ENCODE measurements around the gene TRIB2.

Gene TRIB2

DNA sequence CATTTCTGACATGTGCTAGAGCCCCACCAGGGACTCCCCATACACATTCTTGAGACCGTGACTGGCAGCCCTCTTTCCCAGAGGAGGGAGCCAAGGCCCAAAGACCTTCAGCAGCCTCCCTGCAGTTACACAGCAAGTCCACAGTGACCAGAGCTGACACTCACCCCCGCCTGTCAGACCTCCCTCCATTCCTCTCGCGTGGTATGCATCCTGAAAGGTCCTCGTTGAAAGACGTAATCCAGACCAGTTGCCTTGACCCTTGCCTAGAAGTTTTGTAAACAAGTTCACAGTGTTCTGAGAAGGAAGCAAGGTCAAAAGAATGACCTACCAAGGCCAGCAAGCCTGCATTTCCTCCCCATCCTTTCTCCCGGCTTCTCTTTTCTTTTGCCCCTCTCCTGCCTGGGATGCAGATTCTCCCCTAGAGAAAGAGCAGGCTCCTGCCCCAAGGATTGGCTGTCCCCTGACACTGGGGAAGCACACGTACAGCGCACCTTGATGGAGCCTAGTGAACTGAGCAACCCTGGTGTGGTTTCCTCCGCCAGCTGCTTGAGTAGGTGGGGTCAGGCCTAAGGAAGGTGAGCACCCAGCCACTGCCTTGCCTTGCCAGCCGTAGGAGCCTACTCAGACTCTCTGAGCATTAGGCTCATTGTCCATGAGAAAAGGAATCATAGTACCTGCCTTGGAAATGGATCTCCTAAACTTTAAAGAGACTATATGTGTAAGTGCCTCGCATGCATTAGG, 18.3 kb downstream of the TRIB2 start:
- DNase-seq = no peak
- intact Hi-C loops (cut with DNase I) = no loop called here

DNA sequence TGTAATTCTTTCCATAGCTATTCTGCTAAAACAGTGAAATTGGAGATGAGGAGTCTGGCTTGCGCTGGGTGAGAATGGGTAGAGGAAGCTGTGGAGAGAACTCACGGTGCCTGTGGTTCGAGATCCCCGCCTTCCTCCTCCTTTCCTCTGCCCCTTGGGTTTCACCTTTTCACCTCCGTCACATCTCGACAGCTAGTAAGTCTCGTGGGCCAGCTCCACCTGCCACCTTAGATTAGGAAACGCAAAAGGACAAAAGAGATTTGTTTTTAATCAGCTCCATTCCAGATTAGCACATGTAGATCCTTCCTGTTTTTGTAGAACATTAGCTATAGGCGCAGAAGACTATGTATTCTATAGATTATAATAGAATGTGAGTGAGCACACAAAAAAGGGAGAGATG, 20.6 kb downstream of the TRIB2 start:
- DNase-seq = no peak
- intact Hi-C loops (cut with DNase I) = no loop called here

DNA sequence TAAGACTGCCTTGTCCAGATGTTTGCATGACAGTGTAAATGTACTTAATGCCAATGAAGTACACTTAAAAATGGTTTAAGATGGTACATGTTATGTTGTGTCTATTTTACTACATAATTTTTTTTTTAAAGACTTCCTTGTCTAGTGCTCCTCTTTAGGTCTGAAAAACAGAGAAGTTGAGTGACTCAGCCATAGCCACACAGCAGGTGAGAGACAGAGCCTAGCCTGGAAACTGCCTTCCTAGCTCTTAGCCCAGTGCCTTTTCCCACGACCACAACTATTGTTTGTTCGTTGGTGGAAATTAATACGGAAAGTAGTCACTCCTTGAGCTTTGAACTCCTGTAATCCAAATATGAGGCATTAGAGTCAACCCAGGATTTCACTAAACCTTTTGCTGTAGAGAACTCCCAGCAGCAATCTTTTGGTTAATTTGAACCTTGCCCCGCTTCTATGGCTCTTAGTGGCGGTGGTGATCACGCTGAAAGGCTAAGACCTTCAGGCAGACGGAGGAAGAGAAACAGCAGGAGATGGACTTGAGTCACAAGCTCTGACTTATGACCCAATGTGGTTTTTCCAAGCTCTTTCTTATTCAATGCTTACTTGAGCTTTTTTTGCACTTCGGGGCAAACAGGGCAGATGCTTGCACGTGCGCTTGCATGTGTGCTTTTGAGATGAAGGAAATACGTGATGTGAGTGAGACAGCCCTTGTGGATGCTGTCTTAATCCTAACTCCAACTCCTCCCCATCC, 21.2 kb downstream of the TRIB2 start:
- DNase-seq = no peak
- intact Hi-C loops (cut with DNase I) = no loop called here

DNA sequence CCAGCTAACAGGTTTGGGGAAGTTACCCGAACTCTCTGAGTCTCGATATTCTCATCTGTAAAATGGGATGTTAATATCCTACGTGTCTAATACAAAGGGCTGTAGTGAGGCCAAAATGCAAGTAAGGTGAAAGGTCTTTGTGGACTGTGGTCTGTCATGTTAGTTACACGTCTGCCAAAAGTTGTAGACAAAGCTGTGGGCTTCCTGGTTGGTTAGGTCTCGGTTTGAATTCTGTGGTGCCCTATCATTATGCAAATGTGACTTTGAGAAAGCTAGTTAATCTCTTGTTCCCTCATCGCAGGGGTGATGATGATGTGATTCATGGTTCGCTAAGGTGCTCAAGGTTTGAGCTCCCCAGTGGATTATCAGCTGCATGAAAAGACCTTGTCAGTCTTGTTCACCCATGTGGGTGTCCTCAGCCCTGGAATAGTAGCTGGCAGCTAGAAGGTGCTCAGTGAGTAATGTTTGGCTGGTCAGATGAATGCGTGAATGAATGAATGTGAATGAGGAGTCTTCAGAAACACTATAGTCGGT, 23.1 kb downstream of the TRIB2 start:
- intact Hi-C loops (cut with DNase I) = no loop called here
- DNase-seq = no peak

DNA sequence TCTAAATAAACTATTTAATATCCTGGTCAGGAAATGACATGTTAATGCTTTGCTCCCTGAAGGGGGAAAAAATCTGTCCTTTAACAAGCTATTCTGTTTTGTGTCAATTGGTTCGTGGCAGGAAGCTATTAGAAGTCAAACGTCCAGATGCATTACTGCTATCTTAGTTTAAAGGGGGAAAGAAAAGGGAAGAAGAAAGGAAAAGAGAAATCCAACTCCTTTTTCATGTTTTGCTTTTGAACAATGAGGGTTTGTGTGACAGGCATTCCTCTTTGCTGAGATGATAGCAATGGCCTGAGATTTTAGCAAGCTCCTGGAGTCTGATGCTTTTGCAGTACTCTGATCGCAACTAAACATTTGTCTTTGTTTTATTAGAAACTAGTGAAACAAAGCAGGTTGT, 24.6 kb downstream of the TRIB2 start:
- intact Hi-C loops (cut with DNase I) = no loop called here
- no peak for DNase-seq

DNA sequence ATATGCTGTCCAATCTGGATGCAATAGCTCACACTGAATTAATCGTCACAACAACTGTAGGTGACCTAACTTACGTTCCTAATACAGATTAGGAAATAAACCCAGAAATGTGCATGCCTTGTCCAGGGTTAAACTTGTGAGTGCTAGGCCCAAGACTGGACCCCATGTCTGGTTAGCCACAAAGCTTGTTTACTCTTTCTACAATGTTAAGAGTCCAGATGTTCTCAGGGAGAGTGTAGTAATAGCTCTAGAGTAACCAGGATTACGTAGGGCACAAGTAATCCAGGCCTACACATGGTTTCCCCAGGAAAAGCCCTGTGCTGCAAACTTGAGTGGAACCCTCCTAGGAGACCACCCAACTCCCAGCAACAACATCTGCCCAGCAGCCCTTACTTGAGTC, 26.2 kb downstream of the TRIB2 start:
- no peak for DNase-seq
- intact Hi-C loops (cut with DNase I) = no loop called here

DNA sequence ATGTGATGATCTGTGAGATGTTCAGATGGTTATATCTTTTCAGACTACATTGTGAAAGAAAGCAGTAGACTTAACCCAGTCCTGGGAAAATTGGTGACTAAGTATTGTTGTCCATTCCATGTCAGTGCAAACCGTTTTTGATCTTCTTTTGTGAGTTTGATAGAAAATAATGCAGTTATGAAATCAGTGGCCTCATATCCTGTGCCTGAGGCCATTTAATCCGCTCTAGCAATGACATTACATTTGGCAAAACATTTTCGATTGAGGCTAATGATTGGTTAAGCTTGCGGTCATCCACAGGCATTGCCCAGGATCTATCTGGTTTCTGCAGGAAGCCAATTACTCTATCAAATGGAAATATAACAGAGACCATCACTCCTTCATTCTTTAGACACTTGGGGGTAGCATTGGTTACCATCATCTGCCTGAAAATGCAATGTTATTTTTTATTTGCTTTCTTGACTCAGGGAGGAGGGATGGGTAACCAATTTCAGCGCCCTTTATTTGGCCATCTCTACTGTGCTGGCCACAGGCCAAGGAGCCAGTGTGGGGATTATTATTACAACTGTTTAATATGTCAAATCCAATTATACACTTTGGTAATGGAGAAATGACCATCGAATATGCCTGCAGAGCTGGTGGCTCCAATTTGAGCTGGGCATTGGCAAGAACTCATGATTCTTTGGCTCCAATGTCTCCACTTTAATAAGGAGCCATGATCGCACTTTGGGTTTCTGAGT, 33.6 kb downstream of the TRIB2 start:
- DNase-seq = no peak

DNA sequence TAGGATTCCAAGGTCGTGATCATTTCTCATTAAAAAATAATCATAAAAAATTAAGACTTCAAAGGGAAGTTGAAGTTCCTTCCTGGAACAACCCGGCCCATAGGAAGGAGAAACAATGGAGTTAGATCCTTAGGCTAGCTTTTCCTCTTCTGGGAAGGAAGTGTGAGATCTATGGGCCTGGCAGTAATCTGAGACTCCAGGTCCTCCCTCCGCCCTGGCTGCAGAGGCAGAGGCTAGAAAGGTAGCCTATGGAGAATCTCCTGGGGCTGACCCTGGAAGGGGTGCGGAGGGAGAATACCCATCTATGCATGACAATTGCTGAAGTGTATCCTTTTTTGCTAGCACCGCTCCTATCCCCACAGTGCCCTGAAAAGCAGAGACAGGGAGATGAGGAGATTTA, 37.9 kb downstream of the TRIB2 start:
- intact Hi-C loops (cut with DNase I) = no loop called here
- DNase-seq = no peak

More for the DNA sequence above, 33.6 kb downstream of the TRIB2 start:
- intact Hi-C loops (cut with DNase I) = no loop called here

DNA sequence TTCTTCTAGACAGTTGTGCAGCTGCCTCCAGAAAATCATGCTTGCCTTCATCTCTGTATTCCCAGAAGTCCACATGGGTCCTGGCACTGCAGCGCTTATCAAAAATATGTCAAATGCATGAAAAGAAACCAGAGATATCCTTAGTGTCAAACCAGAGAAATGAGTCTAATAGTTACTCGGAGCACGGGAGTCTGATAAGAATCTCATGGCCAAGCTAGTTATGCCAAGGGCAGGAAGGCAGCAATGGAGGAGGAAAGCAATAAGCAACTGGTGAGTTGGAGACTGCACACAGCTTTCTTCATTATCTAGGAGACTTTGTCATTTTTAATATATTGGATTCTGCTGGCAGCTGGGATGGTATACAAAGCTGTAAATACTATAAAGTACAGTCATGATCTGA, 38.6 kb downstream of the TRIB2 start:
- no peak for DNase-seq
- intact Hi-C loops (cut with DNase I) = no loop called here

DNA sequence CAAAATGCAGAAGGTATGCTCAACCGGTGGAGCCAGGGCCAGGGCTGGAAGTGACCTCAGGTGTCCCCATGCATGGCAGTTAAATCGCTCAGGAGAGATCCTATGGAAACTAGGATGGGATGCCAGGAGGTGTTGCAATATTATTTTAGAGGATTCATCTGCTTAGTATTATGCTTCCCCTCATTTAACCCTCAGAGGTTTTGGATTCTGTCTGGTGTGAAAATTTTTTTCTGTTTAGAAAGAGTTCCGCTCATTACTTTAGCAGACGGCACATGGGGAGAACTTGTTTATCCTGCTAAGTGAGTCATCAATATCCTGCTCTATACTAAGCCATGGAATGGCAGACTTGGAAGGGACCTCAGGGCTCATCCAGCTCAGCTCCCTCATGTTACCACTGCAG, 42.5 kb downstream of the TRIB2 start:
- intact Hi-C loops (cut with DNase I) = no loop called here
- DNase-seq = no peak

DNA sequence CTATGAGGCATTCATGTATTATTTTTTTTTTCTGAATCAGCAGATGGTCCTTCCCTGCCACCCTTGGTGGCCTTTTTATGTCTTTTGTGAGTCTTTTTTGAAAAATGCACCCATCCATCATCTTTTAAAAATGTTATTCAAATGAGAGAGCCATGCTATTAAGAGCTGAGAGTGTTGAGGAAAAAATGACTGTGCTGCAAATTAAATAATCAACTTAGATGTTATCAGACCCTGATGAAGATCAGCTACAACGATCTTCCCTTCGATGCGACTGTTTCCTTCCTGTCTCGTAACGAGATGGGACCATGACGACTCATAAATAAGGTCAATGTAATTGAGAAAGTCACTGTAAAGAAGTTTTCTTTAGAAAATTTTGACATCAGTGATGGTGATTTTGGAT, 44.4 kb downstream of the TRIB2 start:
- no peak for DNase-seq
- intact Hi-C loops (cut with DNase I) = no loop called here

DNA sequence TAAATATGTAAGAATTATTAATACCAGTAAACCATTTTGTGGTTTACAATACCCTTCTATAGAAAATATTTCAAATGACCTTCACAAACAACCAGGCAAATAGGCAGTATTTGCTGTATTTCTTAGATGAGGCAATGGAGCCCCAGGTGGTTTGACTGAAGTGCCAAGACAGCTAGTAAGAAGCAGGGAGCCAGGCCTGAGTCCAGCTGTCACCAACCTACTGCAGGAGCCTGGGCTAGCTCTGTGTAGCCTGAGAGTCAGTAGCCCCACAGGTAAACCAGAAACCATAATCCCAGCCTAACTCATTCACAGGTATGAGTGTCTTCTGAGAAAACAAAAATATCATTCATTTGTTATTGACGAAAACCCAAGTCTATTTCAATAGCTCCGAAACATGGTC, 45.6 kb downstream of the TRIB2 start:
- intact Hi-C loops (cut with DNase I) = no loop called here
- peak in 1 of 10 donors; percentile 70 for DNase-seq

DNA sequence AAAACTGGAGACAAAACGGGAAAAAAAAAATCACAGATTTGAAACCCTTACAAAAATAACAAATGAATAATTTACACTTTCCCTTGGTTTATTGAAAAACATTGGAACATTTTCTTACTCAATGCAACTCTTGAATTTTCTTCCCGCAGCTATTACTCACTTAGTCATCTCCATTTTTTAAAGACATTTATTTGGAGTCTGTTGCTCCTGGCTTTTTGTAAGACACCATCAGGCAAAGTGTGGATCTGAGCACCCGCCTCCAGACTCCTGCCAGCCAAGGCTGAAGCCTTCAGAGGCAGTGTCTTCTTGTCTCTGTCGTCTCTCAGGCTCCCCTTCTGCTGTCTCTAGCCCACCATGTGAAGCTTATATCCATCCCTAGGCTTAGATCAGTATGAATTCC, 46.2 kb downstream of the TRIB2 start:
- intact Hi-C loops (cut with DNase I) = no loop called here
- peak in 5 of 10 donors; percentile 25 to 90 (median 75) for DNase-seq

DNA sequence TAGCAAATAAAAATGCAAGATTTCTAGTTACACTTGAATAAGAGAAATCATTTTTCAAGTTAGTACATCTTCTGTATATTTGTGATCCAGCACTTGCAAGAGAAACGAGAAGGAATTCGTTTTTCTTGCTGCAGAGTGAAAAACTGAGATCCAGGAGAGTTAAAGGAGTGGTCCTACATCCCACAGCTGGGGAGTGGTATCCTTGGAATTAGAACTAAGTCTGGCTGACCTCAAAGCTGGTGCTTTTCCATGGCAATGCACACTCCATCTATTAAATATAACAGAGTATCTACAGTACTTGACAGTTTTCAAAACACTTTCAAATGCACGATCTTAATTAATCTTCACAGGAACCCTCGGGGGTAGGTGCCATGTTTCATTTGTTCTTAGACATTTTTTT, 46.8 kb downstream of the TRIB2 start:
- intact Hi-C loops (cut with DNase I) = no loop called here
- DNase-seq = no peak

DNA sequence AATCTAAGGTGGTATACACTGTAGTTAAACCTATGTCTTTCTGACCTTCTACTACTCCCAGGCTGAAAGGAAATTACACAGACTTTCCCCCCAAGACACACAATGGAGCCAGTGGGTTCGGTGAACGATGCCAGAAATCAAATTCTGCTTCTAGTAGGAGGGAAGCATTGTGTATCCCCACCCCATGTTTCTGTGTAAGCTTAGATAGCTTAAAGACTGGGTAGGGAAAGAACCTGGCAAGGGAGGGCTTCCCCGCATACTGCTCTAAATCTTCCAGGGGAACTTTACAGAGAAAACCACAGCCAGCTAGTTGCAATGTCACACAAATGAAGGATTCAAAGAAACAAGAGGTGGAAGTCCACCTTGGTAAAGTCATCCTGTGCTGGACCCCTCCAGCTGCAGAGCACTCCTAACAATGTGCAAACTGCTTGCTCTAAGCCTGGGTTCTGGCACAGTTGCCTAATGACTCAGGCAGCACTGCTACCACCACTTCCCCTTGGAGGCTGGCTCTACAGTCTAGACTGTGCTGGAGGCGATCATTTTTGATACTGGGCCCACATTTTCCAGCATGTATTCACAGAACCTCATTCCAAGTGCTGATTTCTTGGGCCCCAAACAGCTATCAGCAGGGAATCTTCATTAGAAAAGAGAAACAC, 47.5 kb downstream of the TRIB2 start:
- DNase-seq = peak in 2 of 10 donors; percentile 14 to 76
- intact Hi-C loops (cut with DNase I) = no loop called here

DNA sequence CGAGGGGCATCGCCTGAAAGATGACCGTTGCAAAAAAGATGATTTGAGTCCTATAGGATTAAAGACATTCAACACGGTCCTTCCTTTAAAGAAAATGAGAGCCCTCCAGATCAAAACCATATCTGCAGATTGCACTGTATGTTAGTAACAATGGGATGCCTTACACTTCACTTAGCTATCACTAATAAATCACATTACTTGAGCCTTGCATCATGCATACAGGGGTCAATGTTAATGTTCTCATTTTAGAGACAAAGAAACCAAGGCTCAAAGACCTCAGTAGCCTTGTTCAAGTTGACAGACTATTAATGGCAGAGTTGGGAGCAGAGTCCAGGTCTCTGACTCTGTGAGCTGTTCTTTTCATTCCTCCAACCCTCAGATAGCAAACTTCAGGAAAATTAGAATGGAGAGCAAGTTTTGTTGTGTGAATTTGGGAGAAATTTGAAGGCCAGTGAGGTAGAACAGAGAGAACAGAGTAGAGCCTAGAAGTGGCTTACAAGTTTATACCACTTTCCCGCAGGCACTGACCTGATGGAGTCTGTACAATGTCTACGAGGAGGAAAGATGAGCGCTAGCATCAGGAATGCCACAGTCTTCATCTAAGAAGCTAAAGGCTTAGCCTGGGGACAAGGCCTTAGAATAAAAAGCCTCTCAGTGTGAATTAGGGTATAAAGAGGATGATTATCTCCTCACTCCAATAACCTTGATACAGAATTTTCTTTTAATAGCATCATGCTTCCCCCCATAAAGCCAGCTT, 48.3 kb downstream of the TRIB2 start:
- no peak for DNase-seq
- intact Hi-C loops (cut with DNase I) = no loop called here

DNA sequence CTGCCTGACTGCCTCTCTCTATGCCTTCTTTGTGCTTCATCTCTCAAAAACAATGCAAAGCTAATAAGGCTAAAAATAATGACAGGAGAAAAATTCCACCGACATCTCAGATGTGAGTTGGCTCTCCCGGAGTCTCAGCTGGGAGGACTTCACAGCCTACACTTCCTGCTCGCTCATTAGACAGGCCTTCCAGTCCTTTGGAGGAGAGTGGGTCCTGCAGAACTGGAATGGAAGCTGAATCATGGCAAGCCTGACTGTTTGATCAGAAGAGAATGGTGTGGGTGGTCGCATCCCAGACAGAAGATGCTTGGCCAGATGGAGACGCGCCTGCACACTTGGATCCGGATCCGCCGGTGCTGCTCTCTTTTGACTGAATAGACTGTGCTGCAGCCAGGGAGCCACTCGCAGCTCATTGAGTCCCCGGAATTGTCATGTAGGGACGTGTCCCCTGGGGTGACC, 49.7 kb downstream of the TRIB2 start:
- intact Hi-C loops (cut with DNase I) = no loop called here
- DNase-seq = peak in 8 of 10 donors; percentile 55 to 91 (median 71)

DNA sequence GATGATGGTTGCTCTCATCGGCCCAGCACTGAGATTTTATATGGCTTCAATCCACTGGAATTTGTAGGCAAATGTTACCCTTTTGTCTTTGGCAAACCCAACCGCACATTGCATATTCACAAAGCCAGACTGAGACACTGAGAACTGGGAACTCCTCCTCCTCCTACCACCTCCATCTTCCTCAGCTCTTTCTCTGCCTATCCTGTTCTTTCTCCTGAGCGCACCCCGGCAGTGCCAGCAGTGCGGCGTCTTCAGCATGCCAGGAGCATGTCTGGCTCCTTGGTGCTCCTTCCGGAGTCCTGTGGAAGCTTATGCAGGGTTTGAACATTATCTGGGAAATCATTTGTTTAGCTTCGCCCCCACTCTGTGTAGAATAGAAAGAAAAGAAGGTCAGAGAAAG, 50.8 kb downstream of the TRIB2 start:
- intact Hi-C loops (cut with DNase I) = no loop called here
- DNase-seq = peak in 8 of 10 donors; percentile 37 to 92 (median 66)

DNA sequence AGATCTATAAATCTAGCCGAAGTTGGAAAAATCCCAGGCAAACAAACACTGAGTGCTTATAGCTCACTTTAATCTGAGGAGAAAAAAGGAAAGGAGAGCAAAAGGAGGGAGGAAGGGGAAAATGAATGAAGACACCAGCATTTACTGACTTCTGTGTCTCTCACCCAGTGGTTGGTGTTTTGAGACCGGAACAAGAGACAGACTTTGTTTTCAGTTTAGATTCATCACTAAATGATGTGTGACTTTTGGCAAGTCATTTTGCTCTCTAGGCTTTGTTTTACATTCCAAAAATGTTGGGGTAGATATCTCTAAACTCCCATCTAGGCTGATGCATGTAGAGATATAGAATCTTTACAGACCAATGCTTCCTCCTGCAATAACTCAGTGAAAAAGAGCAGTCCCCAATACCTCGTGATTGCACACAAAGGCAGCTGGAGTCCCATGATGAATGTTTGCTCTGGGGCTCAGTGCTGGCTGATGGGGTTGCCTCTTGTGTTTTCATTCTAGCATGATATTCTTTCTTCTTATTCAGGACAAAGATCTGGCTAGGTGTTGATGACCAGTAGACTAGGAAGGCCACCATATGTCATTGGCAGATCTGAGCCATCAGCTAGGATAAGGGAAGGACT, 51.4 kb downstream of the TRIB2 start:
- intact Hi-C loops (cut with DNase I) = no loop called here
- DNase-seq = no peak
